ENCODE measurements around the gene S100PBP.

S100PBP gene

GRCh38 chr1:32817159-32817814 is at the start of gene S100PBP, which contains the start of gene YARS1:
S100PBP (plus strand) TSS chr1:32817653; CDS start chr1:32826100, 8,447 bp downstream.
YARS1 (minus strand) TSS chr1:32817358; CDS start chr1:32817244, 114 bp downstream.
- no peak for TF ChIP-seq CTCF (IDR thresholded peaks at IDR 0.05; ENCODE audit: low read depth, low read length)
- H3K4me3 ChIP-seq (ENCODE audit: low read depth, low read length), result peak within 1 kb of the TSS; percentile 85

- H3K4me3 ChIP-seq (ENCODE audit: low read depth, low read length), result no peak overlapping the region
- no peak for TF ChIP-seq CTCF (IDR thresholded peaks at IDR 0.05; ENCODE audit: low read depth, low read length)
These were observed 49.2 kb upstream of the S100PBP start for GRCh38 chr1:32768110-32768850.

GRCh38 chr1:32769524-32770220 is 47.8 kb upstream of the S100PBP start:
- no peak overlapping the region for H3K4me3 ChIP-seq (ENCODE audit: low read depth, low read length)
- TF ChIP-seq CTCF (IDR thresholded peaks at IDR 0.05; ENCODE audit: low read depth, low read length), result no peak

GRCh38 chr1:32770221-32770731 is 47.2 kb upstream of the S100PBP start:
- no peak for TF ChIP-seq CTCF (IDR thresholded peaks at IDR 0.05; ENCODE audit: low read depth, low read length)
- H3K4me3 ChIP-seq (ENCODE audit: low read depth, low read length), result no peak overlapping the region

- no peak overlapping the region for H3K4me3 ChIP-seq (ENCODE audit: low read depth, low read length)
- no peak for TF ChIP-seq CTCF (IDR thresholded peaks at IDR 0.05; ENCODE audit: low read depth, low read length)
These were observed 46.5 kb upstream of the S100PBP start for GRCh38 chr1:32770741-32771548.

GRCh38 chr1:32771561-32772280 is 45.7 kb upstream of the S100PBP start:
- no peak overlapping the region for H3K4me3 ChIP-seq (ENCODE audit: low read depth, low read length)
- no peak for TF ChIP-seq CTCF (IDR thresholded peaks at IDR 0.05; ENCODE audit: low read depth, low read length)
